ENCODE data around the gene SEC14L2. TPM values are rescaled to one million over a fixed set of nuclear protein-coding genes. Genes with fewer than 3 reads are reported as not detected.

The SEC14L2 gene
- total RNA-seq, 1 donor from 2014 or later, result 5.7 TPM

GRCh38 chr22:30404307-30404706 is 7.5 kb downstream of the SEC14L2 start:
- Histone ChIP-seq H3F3A (ENCODE audit: low read depth) (peaks cover 7% of the 10 kb centered on the region), H3K79me2 (ENCODE audit: low read depth) (no peaks in the 10 kb centered on the region), H3K4me2 (no peak overlapping the region), H3K36me3 (no peaks in the 10 kb centered on the region), H3K4me3 (no peak overlapping the region), H3K27ac (no peak overlapping the region), H3K9ac (no peak overlapping the region), H3K9me3 (ENCODE audit: low read depth) (no peaks in the 10 kb centered on the region), H4K20me1 (ENCODE audit: low read depth) (no peaks in the 10 kb centered on the region), H3K27me3 (no peaks in the 10 kb centered on the region), H2AFZ (replicated peaks) (no peak overlapping the region), H3K4me1 (peaks cover 8% of the 10 kb centered on the region)
- no peak for DNase-seq (ENCODE audit: low spot score)
- Mint-ChIP-seq H3K27ac (no peak overlapping the region), H3K27me3 (ENCODE audit: insufficient read depth, low read depth) (no peaks in the 10 kb centered on the region), H3K4me1 (peaks cover 29% of the 10 kb centered on the region), H3K9me3 (no peaks in the 10 kb centered on the region), H3K36me3 (peaks cover 20% of the 10 kb centered on the region), H3K4me3 (no peak overlapping the region)
- TF ChIP-seq EZH2phosphoT487 (IDR thresholded peaks at IDR 0.05) (no peak), EZH2 (IDR thresholded peaks at IDR 0.05) (no peak)
- TF ChIP-seq, protein P1, sequence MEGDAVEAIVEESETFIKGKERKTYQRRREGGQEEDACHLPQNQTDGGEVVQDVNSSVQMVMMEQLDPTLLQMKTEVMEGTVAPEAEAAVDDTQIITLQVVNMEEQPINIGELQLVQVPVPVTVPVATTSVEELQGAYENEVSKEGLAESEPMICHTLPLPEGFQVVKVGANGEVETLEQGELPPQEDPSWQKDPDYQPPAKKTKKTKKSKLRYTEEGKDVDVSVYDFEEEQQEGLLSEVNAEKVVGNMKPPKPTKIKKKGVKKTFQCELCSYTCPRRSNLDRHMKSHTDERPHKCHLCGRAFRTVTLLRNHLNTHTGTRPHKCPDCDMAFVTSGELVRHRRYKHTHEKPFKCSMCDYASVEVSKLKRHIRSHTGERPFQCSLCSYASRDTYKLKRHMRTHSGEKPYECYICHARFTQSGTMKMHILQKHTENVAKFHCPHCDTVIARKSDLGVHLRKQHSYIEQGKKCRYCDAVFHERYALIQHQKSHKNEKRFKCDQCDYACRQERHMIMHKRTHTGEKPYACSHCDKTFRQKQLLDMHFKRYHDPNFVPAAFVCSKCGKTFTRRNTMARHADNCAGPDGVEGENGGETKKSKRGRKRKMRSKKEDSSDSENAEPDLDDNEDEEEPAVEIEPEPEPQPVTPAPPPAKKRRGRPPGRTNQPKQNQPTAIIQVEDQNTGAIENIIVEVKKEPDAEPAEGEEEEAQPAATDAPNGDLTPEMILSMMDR (IDR thresholded peaks at IDR 0.05), result no peak

DNA sequence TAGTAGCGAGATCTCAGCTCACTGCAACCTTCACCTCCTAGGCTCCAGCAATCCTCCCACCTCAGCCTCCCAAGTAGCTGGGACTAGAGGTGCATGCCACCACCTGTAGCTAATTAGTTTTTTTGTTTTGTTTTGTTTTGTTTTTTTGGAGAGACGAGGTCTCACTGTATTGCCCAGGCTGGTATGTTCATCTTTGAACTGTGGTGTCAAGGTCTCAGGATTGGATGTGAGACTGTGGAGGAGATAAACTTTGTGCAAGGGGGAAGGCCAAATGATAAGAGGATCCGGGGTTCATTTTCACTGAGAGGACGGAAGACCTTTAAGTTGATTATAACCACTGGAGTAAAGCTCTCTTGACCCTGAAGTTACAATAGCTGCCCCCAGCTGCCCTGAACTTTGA is 8.9 kb downstream of the SEC14L2 start:
- no peaks in the 10 kb centered on the region for H3K27me3 Mint-ChIP-seq (ENCODE audit: insufficient read depth, low read depth)
- Histone ChIP-seq H3K4me2 (no peak overlapping the region), H3K27me3 (no peaks in the 10 kb centered on the region), H3K27ac (no peak overlapping the region), H3K9ac (no peak overlapping the region), H3K4me3 (no peak overlapping the region), H4K20me1 (ENCODE audit: low read depth) (no peaks in the 10 kb centered on the region), H2AFZ (replicated peaks) (no peak overlapping the region), H3K36me3 (no peaks in the 10 kb centered on the region), H3K79me2 (ENCODE audit: low read depth) (no peaks in the 10 kb centered on the region), H3K9me3 (ENCODE audit: low read depth) (no peaks in the 10 kb centered on the region), H3K4me1 (peaks cover 8% of the 10 kb centered on the region), H3F3A (ENCODE audit: low read depth) (peaks cover 7% of the 10 kb centered on the region)
- H3K9me3 Mint-ChIP-seq, result no peaks in the 10 kb centered on the region
- H3K4me1 Mint-ChIP-seq, result peaks cover 23% of the 10 kb centered on the region
- no peak for DNase-seq (ENCODE audit: low spot score)
- peaks cover 22% of the 10 kb centered on the region for H3K36me3 Mint-ChIP-seq
- TF ChIP-seq, protein P1 (IDR thresholded peaks at IDR 0.05), result no peak
- no peak for TF ChIP-seq EZH2 (IDR thresholded peaks at IDR 0.05)
- no peak for TF ChIP-seq EZH2phosphoT487 (IDR thresholded peaks at IDR 0.05)
- H3K4me3 Mint-ChIP-seq, result no peak overlapping the region
- no peak overlapping the region for H3K27ac Mint-ChIP-seq

GRCh38 chr22:30406400-30406799 is 9.6 kb downstream of the SEC14L2 start:
- H3K9ac ChIP-seq, result no peak overlapping the region
- H3K27me3 Mint-ChIP-seq (ENCODE audit: insufficient read depth, low read depth), result no peaks in the 10 kb centered on the region
- no peak overlapping the region for H3K27ac ChIP-seq
- H2AFZ ChIP-seq (replicated peaks), result no peak overlapping the region
- peaks cover 22% of the 10 kb centered on the region for H3K36me3 Mint-ChIP-seq
- H3K9me3 Mint-ChIP-seq, result no peaks in the 10 kb centered on the region
- H3K27me3 ChIP-seq, result no peaks in the 10 kb centered on the region
- H3K4me2 ChIP-seq, result no peak overlapping the region
- peaks cover 8% of the 10 kb centered on the region for H3K4me1 ChIP-seq
- no peaks in the 10 kb centered on the region for H3K36me3 ChIP-seq
- H3K27ac Mint-ChIP-seq, result no peak overlapping the region
- peaks cover 23% of the 10 kb centered on the region for H3K4me1 Mint-ChIP-seq
- peaks cover 7% of the 10 kb centered on the region for H3F3A ChIP-seq (ENCODE audit: low read depth)
- H3K9me3 ChIP-seq (ENCODE audit: low read depth), result no peaks in the 10 kb centered on the region
- H4K20me1 ChIP-seq (ENCODE audit: low read depth), result no peaks in the 10 kb centered on the region
- no peak overlapping the region for H3K4me3 ChIP-seq
- DNase-seq (ENCODE audit: low spot score), result no peak
- TF ChIP-seq, protein P1 (IDR thresholded peaks at IDR 0.05), result no peak
- TF ChIP-seq EZH2phosphoT487 (IDR thresholded peaks at IDR 0.05), result no peak
- TF ChIP-seq EZH2 (IDR thresholded peaks at IDR 0.05), result no peak
- H3K4me3 Mint-ChIP-seq, result no peak overlapping the region
- H3K79me2 ChIP-seq (ENCODE audit: low read depth), result no peaks in the 10 kb centered on the region
